ENCODE results near the gene FMO2. TPM values are rescaled to one million over a fixed set of nuclear protein-coding genes. Genes with fewer than 3 reads are reported as not detected.

The FMO2 gene
- total RNA-seq, 2 donors from 2014 or later, result not detected

GRCh38 chr1:171174560-171175294 is 10.4 kb upstream of the FMO2 start:
- no peaks in the 10 kb centered on the region for H3K36me3 ChIP-seq (ENCODE audit: control insufficient read depth, insufficient read depth, low read length)
- Mint-ChIP-seq H3K27ac (no peak overlapping the region), H3K4me1 (peaks cover 7% of the 10 kb centered on the region), H3K36me3 (ENCODE audit: low read depth) (no peaks in the 10 kb centered on the region), H3K27me3 (ENCODE audit: insufficient read depth) (no peaks in the 10 kb centered on the region), H3K4me3 (no peak overlapping the region), H3K9me3 (no peaks in the 10 kb centered on the region)
- no peaks in the 10 kb centered on the region for H3K27me3 ChIP-seq (ENCODE audit: control insufficient read depth, insufficient read depth, low read length, poor library complexity, severe bottlenecking)
- H3K4me3 ChIP-seq (ENCODE audit: low read length), result no peak overlapping the region
- no peak overlapping the region for H3K27ac ChIP-seq (ENCODE audit: low read depth, low read length)
- peaks cover 3% of the 10 kb centered on the region for H3K4me1 ChIP-seq (ENCODE audit: control insufficient read depth, insufficient read depth, low read length)
- 83 to 100% methylated on average over 1 of the region's 1 CpG for WGBS, 2 experiments (ENCODE audit: insufficient coverage in 1 of 2, insufficient read length in 1 of 2)
- TF ChIP-seq CTCF (conservative IDR thresholded peaks at IDR 0.05), result no peak
- H3K9ac ChIP-seq (ENCODE audit: extremely low read depth, low read length, poor library complexity, severe bottlenecking), result no peak overlapping the region
- no peak for DNase-seq
- H3K9me3 ChIP-seq (ENCODE audit: control insufficient read depth, low read length), result no peaks in the 10 kb centered on the region

GRCh38 chr1:171177261-171177660 is 7.8 kb upstream of the FMO2 start:
- TF ChIP-seq CTCF (conservative IDR thresholded peaks at IDR 0.05), result no peak
- no peaks in the 10 kb centered on the region for H3K36me3 ChIP-seq (ENCODE audit: control insufficient read depth, insufficient read depth, low read length)
- H3K4me1 Mint-ChIP-seq, result peaks cover 17% of the 10 kb centered on the region
- H3K9ac ChIP-seq (ENCODE audit: extremely low read depth, low read length, poor library complexity, severe bottlenecking), result no peak overlapping the region
- no peak overlapping the region for H3K27ac ChIP-seq (ENCODE audit: low read depth, low read length)
- no peaks in the 10 kb centered on the region for H3K27me3 ChIP-seq (ENCODE audit: control insufficient read depth, insufficient read depth, low read length, poor library complexity, severe bottlenecking)
- H3K4me3 ChIP-seq (ENCODE audit: low read length), result no peak overlapping the region
- H3K27ac Mint-ChIP-seq, result no peak overlapping the region
- no peaks in the 10 kb centered on the region for H3K36me3 Mint-ChIP-seq (ENCODE audit: low read depth)
- no peaks in the 10 kb centered on the region for H3K27me3 Mint-ChIP-seq (ENCODE audit: insufficient read depth)
- WGBS, 2 experiments (ENCODE audit: insufficient coverage in 1 of 2, insufficient read length in 1 of 2), result 88 to 90% methylated on average over 3 to 4 of the region's 4 CpGs
- peaks cover 6% of the 10 kb centered on the region for H3K4me1 ChIP-seq (ENCODE audit: control insufficient read depth, insufficient read depth, low read length)
- H3K4me3 Mint-ChIP-seq, result no peak overlapping the region
- H3K9me3 ChIP-seq (ENCODE audit: control insufficient read depth, low read length), result no peaks in the 10 kb centered on the region
- H3K9me3 Mint-ChIP-seq, result no peaks in the 10 kb centered on the region
- no peak for DNase-seq

- no peaks in the 10 kb centered on the region for H3K36me3 Mint-ChIP-seq (ENCODE audit: low read depth)
Observed at GRCh38 chr1:171179318-171180227, 5.5 kb upstream of the FMO2 start.

More at GRCh38 chr1:171179318-171180227, 5.5 kb upstream of the FMO2 start:
- Histone ChIP-seq H3K9me3 (ENCODE audit: control insufficient read depth, low read length) (no peaks in the 10 kb centered on the region), H3K27me3 (ENCODE audit: control insufficient read depth, insufficient read depth, low read length, poor library complexity, severe bottlenecking) (no peaks in the 10 kb centered on the region), H3K36me3 (ENCODE audit: control insufficient read depth, insufficient read depth, low read length) (no peaks in the 10 kb centered on the region), H3K4me3 (ENCODE audit: low read length) (no peak overlapping the region), H3K9ac (ENCODE audit: extremely low read depth, low read length, poor library complexity, severe bottlenecking) (no peak overlapping the region), H3K27ac (ENCODE audit: low read depth, low read length) (no peak overlapping the region), H3K4me1 (ENCODE audit: control insufficient read depth, insufficient read depth, low read length) (peaks cover 9% of the 10 kb centered on the region)
- H3K4me1 Mint-ChIP-seq, result peaks cover 19% of the 10 kb centered on the region
- TF ChIP-seq CTCF (conservative IDR thresholded peaks at IDR 0.05), result no peak
- no peaks in the 10 kb centered on the region for H3K9me3 Mint-ChIP-seq
- WGBS, 2 experiments (ENCODE audit: insufficient coverage in 1 of 2, insufficient read length in 1 of 2), result 85% methylated on average over 4 of the region's 5 CpGs; no CpG with 5 or more reads in 1 of the 2 experiments
- H3K27ac Mint-ChIP-seq, result no peak overlapping the region
- no peak overlapping the region for H3K4me3 Mint-ChIP-seq
- no peaks in the 10 kb centered on the region for H3K27me3 Mint-ChIP-seq (ENCODE audit: insufficient read depth)
- no peak for DNase-seq

Data from endodermal cell (in vitro differentiated cells).